ENCODE results near the gene FOXJ3.

DNA sequence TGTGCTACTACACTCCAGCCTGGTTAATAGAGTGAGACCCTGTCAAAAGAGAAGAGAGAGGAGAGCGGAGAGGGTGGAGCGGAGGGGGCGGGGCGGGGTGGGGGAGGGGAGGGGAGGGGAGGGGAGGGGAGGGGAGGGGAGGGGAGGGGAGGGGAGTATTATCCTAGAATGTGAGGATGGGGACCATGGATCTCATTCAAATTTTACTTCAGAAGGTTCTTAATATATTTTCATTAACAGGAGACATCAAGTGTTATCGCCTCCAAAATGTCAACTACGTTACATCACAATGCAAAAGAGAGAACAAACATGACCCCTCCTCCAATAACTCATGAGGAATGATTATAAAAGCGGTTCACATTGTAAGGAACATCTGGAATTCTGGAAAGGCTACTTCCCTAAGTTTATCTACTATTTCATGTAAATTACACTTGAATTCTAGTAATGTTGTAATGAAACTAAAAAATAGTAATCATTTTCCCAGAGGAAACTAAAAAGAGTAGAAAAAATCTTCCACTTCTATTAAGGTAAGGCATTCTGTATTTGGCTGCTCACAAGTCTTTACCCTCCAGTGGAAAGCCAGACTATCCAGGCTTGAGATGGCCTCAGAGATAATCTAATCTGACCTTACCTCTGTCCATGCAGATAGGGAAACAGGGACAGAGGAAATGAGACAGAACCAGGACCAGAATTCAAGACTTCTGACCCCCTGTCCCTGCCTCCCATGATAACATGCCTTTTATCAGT, 151.7 kb downstream of the FOXJ3 start:
- TF ChIP-seq POLR2AphosphoS5 (IDR thresholded peaks at IDR 0.05; ENCODE audit: borderline replicate concordance, low read depth, low read length) = no peak
- TF ChIP-seq EZH2 (IDR thresholded peaks at IDR 0.05) = no peak
